T-helper 2 cell (primary cell): ENCODE measurements around the gene FUT8.

Source experiments
- DNase-seq, 5 experiments: peaks; one replicate each; pipeline versions ENCODE4 v3.0.0 to v3.0.0-alpha.2; 2012 to 2022

Gene FUT8

GRCh38 chr14:65780566-65780965 lies 368.0 kb downstream of the FUT8 start:
- DNase-seq: no peak

DNA sequence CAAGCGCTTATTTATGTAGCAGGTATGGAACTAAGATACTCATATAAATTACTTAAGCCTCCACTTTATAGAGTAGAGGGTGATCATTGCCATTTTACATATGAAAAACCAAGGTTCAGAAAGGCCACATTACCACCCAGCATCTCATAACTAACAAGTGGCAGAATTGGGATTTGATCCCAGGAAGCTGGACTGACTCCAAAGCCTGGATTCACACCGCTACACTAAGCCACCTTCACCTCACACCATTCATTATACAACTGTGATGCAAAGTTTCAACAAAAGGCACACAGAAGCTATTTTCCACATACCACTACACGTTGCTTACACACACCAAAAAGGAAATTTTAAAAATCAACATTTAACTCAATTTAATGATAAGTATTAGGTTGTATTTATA lies 370.6 kb downstream of the FUT8 start:
- no peak for DNase-seq

GRCh38 chr14:65783576-65783975 lies 371.0 kb downstream of the FUT8 start:
- no peak for DNase-seq

DNA sequence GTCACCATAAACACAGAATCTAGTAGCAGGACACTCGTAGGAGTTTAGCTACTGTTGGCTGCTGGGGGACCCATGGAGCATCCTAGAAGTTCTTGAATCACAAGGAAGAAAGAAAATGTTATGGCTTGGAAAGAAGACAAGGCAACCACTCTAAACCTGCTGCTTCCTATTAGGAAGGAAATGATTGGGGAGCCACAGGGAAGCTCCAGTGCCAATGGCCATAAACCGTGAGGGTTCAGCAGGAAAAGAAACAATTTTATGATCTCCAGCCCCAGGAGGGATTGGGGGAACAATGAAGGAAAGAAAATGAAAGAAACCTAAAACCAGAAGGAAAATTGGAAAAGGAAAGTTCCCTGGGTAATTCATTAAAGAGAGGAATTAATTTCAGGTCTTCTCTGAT lies 372.0 kb downstream of the FUT8 start:
- DNase-seq: no peak

DNA sequence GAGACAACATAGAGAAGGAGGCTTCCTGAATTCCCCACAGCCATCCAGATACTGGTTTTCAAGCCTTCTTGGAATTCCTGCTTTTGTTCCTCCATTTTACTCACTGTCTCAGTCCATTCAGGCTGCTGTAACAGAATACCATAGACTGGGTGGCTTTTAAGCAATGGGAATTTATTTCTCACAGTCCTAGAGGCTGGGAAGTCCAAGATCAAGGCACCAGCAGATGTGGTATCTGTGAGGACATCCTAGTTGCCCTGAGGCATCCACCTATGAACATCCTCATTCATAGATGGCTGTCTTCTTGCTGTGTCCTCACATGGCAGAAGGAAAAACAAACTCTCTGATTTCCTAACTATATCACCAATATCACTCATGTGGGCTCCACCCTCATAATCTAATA lies 374.9 kb downstream of the FUT8 start:
- no peak for DNase-seq

- no peak for DNase-seq
Measured at GRCh38 chr14:65788876-65789275, 376.3 kb downstream of the FUT8 start.

DNA sequence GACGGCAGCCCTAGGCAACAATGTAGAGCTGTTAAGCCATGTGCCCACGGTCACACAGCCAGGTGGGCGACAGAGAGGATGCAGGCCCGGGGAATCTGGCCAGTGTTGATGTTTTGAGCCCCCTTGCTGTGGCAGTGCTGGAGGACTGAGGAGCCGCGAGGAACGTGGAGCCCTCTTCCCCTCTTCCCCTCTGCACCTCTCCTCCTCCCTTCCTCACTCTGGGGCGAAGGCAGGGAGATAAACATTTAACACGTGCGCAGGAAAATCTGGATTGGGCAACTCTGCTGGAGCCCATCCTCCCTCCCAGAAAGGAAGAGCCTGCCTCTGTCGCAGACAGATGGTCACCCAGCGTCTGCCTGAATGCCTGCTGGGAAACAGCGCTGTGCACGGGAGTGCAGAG lies 376.8 kb downstream of the FUT8 start:
- DNase-seq: no peak

DNA sequence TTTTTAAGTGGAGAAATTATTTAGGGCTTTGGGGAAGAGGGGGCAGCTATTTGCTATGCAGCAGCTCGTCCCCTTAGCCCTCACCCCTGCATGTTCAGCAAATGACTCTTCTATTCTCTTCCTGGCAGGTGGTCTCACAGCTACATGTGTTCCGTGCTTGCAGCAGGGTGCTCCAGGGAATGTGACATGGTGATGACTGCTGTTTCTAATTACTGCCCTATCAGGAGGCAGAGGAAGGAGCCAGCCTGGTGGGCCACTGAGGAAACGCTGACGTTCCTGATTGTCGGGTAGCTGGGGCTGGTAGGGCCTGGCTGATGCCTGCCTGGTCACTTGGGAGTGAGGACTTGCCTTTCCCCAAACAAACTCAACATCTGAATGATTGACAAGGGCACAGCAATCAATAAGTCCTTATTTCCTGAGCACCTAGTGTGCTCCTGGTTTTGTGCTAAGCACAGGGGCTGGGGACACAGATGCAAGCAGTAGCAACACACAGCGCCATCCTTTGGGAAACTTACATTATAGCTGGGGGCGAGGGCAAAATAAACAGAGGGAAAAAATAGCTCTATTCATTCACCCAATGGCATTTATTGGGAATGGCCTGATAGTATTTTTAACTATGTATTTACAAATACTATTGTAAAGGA lies 377.8 kb downstream of the FUT8 start:
- DNase-seq: no peak

DNA sequence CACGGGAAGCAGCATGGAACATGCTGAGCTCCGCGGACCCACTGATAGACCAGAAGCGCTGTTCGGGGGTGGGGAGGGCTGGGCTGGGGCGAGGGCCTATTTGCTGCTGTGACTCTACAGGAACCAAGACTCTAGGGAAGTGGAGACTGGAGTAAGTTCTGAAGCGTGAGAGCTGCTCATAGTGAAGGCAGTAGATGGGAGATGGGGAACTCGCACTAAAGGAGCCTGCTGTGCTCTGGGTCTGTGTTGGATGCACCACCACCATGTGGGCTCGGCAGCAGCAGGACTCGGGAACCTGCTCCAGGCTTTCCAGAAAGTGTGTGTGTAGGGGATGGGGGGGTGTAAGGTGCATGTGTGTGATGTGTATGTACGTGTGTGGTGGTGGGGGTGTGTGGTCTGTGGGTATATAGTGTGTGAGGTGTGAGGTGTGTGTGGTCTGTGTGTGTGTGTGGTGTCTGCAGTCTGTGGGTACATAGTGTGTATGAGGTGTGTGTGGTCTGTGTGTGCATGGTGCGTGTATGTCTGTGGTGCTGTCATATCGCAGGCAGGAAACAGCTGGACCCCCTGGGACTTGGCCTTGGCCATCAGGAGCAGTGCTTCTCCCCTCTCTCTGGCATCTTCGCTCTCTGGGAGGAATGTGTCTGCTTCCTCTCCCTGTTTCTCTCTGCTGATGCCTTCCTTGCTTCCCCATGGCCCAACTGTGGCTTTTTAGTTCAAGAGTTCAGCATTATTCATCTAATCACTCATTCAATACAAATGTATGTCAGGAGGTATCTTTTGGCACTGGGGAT lies 378.9 kb downstream of the FUT8 start:
- peak in 2 of 5 experiments; percentile 66 to 77 for DNase-seq

- DNase-seq: no peak
Measured at GRCh38 chr14:65792208-65792905, 379.8 kb downstream of the FUT8 start.
